Spleen (tissue), 11 donors: ENCODE results near the gene NECTIN3. TPM values are rescaled to one million over a fixed set of nuclear protein-coding genes. Genes with fewer than 3 reads are reported as not detected.

ENCODE experiments used
- DNase-seq: peaks from one replicate; pipeline ENCODE4 v3.0.0-alpha.2; 2020
- H3K27ac ChIP-seq, 8 donors: fragments of 200-600 bp; sonication (generic) in 7 of 8; 1 replicate in 4 of 8; 2 replicates in 4 of 8; pipeline versions ENCODE4 v1.5.0 to v1.8.0; 2016 to 2021; ENCODE audit warnings: inconsistent platforms in 4 of 8, mild to moderate bottlenecking in 4 of 8, moderate library complexity in 1 of 8
- H3K27me3 ChIP-seq, 7 donors: fragments of 200-600 bp; sonication (generic) in 6 of 7; replicated peaks in 1 of 7; 1 replicate in 4 of 7; 2 replicates in 3 of 7; pipeline versions ENCODE4 v1.5.0 to v1.8.0; 2016 to 2021; ENCODE audit warnings: inconsistent platforms in 3 of 7, mild to moderate bottlenecking in 1 of 7
- H3K36me3 ChIP-seq, 6 donors: fragments of 200-600 bp; sonication (generic) in 5 of 6; 1 replicate in 4 of 6; 2 replicates in 2 of 6; pipeline versions ENCODE4 v1.5.0 to v1.8.0; 2016 to 2021; ENCODE audit warnings: inconsistent platforms in 2 of 6
- H3K4me1 ChIP-seq, 6 donors: fragments of 200-600 bp; sonication (generic) in 5 of 6; 1 replicate in 3 of 6; 2 replicates in 3 of 6; pipeline versions ENCODE4 v1.5.0 to v1.8.0; 2016 to 2021; ENCODE audit warnings: inconsistent platforms in 3 of 6
- H3K4me3 ChIP-seq, 8 donors: fragments of 200-600 bp; sonication (generic) in 7 of 8; 1 replicate in 4 of 8; 2 replicates in 4 of 8; pipeline versions ENCODE4 v1.5.0 to v1.8.0; 2016 to 2021; ENCODE audit warnings: inconsistent platforms in 4 of 8, mild to moderate bottlenecking in 4 of 8, moderate library complexity in 2 of 8
- H3K9me3 ChIP-seq, 8 donors: fragments of 200-600 bp; sonication (generic) in 7 of 8; 1 replicate in 4 of 8; 2 replicates in 4 of 8; pipeline versions ENCODE4 v1.5.0 to v1.8.0; 2016 to 2021; ENCODE audit warnings: inconsistent platforms in 4 of 8
- CTCF ChIP-seq, 11 experiments: fragments of 200-600 bp in 7 of 11; fragments of 450-650 bp in 4 of 11; sonication (generic) in 4 of 11; IDR thresholded peaks in 8 of 11; conservative IDR thresholded peaks in 3 of 11; 1 replicate in 7 of 11; 2 replicates in 4 of 11; pipeline versions ENCODE4 v1.4.0 to v1.8.0; 2016 to 2021; ENCODE audit warnings: antibody characterized with exemption in 11 of 11, inconsistent platforms in 4 of 11, mild to moderate bottlenecking in 1 of 11
- POLR2A ChIP-seq, 3 donors: fragments of 450-650 bp; IDR thresholded peaks; one replicate each; pipeline ENCODE4 v1.5.1; 2017; ENCODE audit warnings: antibody characterized with exemption in 3 of 3, mild to moderate bottlenecking in 1 of 3
- POLR2AphosphoS5 ChIP-seq, 3 donors: sonication (generic); formaldehyde crosslinking; IDR thresholded peaks; one replicate each; pipeline ENCODE4 v1.5.1; 2017; ENCODE audit warnings: antibody characterized with exemption in 3 of 3
- WGBS, 5 donors: extraction: QIAGEN DNeasy Blood & Tissue Kit in 3 of 5; methylation state at CpG; one replicate each; pipeline versions ENCODE4 v1.1.5 to v1.1.7; 2013 to 2018; 5-methylcytosine and 5-hydroxymethylcytosine counted together
- intact Hi-C: fragments of 100-400 bp; cut with DNase I; formaldehyde crosslinking; loops from one replicate; pipeline ENCODE4 v1.15.0; 2023; ENCODE audit warnings: low total_unique reads
- polyA plus RNA-seq, 3 donors: library from polyadenylated mRNA; stranded (reverse); fragments of 200-250 nt; gene quantifications; one replicate each; pipeline ENCODE4 v1.2.1, GENCODE V29; 2013
- total RNA-seq, 7 donors: library from RNA; depleted of rRNA in 3 of 7; stranded (reverse); fragments of >200 nt in 3 of 7; fragmentation: NEBNext Ultra II Directional in 4 of 7; extraction: Animal tissue kit (Norgen Biotek cat#: 25700) in 4 of 7; gene quantifications; one replicate each; pipeline versions ENCODE4 v1.1.0 to v1.2.1, GENCODE V29; 2016 to 2021
- donor health status: healthy with polysubstance abuse.
- donor health status: DM: no; HTN: no; CAD: no; lungs with moderate emphysema.
- donor health status: DM: no; HTN: no; CAD: no.
- donor health status: Bipolar disorder and iron deficiency.
- donor health status: healthy.
- donor health status: DM: no; HTN: no; CAD: no.
- donor health status: DM: yes; HTN: yes; CAD: no.

NECTIN3 gene
- total and polyA plus RNA-seq, 10 donors, result 0.43 to 12.5 (median 7.3) TPM

- TF ChIP-seq CTCF (IDR thresholded peaks at IDR 0.05 in 8 of 11, conservative IDR thresholded peaks at IDR 0.05 in 3 of 11) (no peak), POLR2A (IDR thresholded peaks at IDR 0.05) (no peak), POLR2AphosphoS5 (IDR thresholded peaks at IDR 0.05) (no peak)
- WGBS, 5 donors, result 72 to 87% (median 77%) methylated on average over 3 of the region's 3 CpGs
- peaks cover 0 to 10% (median 0%) of the 10 kb centered on the region in 6 donors for H3K4me1 ChIP-seq
- no peak overlapping the region for H3K27ac ChIP-seq
- H3K36me3 ChIP-seq, result no peaks in the 10 kb centered on the region
- intact Hi-C loops, result no loop called here
- no peaks in the 10 kb centered on the region for H3K9me3 ChIP-seq
- DNase-seq, result no peak
- peaks cover 0 to 13% (median 0%) of the 10 kb centered on the region in 7 donors for H3K27me3 ChIP-seq
- no peak overlapping the region for H3K4me3 ChIP-seq
These were observed 9.5 kb downstream of the NECTIN3 start for GRCh38 chr3:111081008-111081545.

GRCh38 chr3:111084911-111085310 lies 13.3 kb downstream of the NECTIN3 start:
- H3K27me3 ChIP-seq, result no peaks in the 10 kb centered on the region
- H3K27ac ChIP-seq, result no peak overlapping the region
- intact Hi-C loops, result no loop called here
- H3K9me3 ChIP-seq, result no peaks in the 10 kb centered on the region
- DNase-seq, result no peak
- no peaks in the 10 kb centered on the region for H3K36me3 ChIP-seq
- TF ChIP-seq POLR2A (IDR thresholded peaks at IDR 0.05) (no peak), POLR2AphosphoS5 (IDR thresholded peaks at IDR 0.05) (no peak), CTCF (IDR thresholded peaks at IDR 0.05 in 8 of 11, conservative IDR thresholded peaks at IDR 0.05 in 3 of 11) (no peak)
- no peak overlapping the region for H3K4me3 ChIP-seq
- H3K4me1 ChIP-seq, result peaks cover 0 to 10% (median 0%) of the 10 kb centered on the region in 6 donors
- 75 to 93% (median 87%) methylated on average over 2 of the region's 2 CpGs for WGBS, 5 donors

- intact Hi-C loops, result no loop called here
- DNase-seq, result no peak
- Histone ChIP-seq H3K4me3 (no peak overlapping the region), H3K27ac (no peak overlapping the region), H3K36me3 (no peaks in the 10 kb centered on the region), H3K4me1 (no peaks in the 10 kb centered on the region), H3K27me3 (no peaks in the 10 kb centered on the region), H3K9me3 (no peaks in the 10 kb centered on the region)
- TF ChIP-seq CTCF (IDR thresholded peaks at IDR 0.05 in 8 of 11, conservative IDR thresholded peaks at IDR 0.05 in 3 of 11), result no peak
- no peak for TF ChIP-seq POLR2A (IDR thresholded peaks at IDR 0.05)
- no peak for TF ChIP-seq POLR2AphosphoS5 (IDR thresholded peaks at IDR 0.05)
These were observed 16.4 kb downstream of the NECTIN3 start for GRCh38 chr3:111087924-111088469.

- peak; percentile 51 for DNase-seq
- no peak overlapping the region for H3K27ac ChIP-seq
- intact Hi-C loops, result no loop called here
- H3K27me3 ChIP-seq, result no peaks in the 10 kb centered on the region
- H3K36me3 ChIP-seq, result no peaks in the 10 kb centered on the region
- 74 to 85% (median 80%) methylated on average over 10 of the region's 10 CpGs for WGBS, 5 donors
- H3K9me3 ChIP-seq, result peaks cover 0 to 15% (median 0%) of the 10 kb centered on the region in 8 donors
- no peak overlapping the region for H3K4me3 ChIP-seq
- no peak for TF ChIP-seq CTCF (IDR thresholded peaks at IDR 0.05 in 8 of 11, conservative IDR thresholded peaks at IDR 0.05 in 3 of 11)
- TF ChIP-seq POLR2A (IDR thresholded peaks at IDR 0.05), result no peak
- no peak for TF ChIP-seq POLR2AphosphoS5 (IDR thresholded peaks at IDR 0.05)
- no peaks in the 10 kb centered on the region for H3K4me1 ChIP-seq
These were observed 25.0 kb downstream of the NECTIN3 start for GRCh38 chr3:111096487-111097209.
